Measurements from ENCODE around the gene VGLL3. TPM values are rescaled to one million over a fixed set of nuclear protein-coding genes. Genes with fewer than 3 reads are reported as not detected.

VGLL3 gene
- total RNA-seq, 1 experiment from 2014 or later: 0.10 TPM

DNA sequence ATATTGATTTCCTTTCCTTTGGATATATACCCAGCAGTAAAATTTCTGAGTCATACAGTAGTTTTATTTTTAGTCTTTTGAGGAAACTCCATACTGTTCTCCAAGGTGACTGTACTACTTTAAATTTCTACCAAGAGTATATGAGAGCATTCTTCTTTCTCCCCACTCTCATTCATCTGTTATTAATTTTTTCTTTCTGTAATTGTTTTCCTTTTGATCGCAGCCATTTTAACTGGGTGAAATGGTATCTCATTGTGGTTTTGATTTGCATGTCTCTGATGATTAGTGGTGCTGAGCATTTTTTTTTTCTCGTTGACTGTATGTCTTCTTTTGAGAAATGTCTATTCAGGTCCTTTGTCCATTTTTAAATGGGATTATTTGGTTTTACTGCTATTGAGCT is 18.3 kb upstream of the VGLL3 start:
- H3K27ac ChIP-seq (ENCODE audit: low read depth, low read length): no peak overlapping the region
- H2AFZ ChIP-seq (ENCODE audit: low read depth, low read length, poor library complexity, severe bottlenecking): no peak overlapping the region
- H3K9me3 ChIP-seq (ENCODE audit: control insufficient read depth in 1 of 2, insufficient read depth in 1 of 2, low read depth in 1 of 2, low read length in 2 of 2): no peaks in the 10 kb centered on the region
- H3K4me3 ChIP-seq (replicated peaks in 1 of 2; ENCODE audit: low read depth in 1 of 2, low read length in 2 of 2): no peak overlapping the region
- ChIA-PET CTCF (no interaction called here), POLR2A (no interaction called here), RAD21 (ENCODE audit: low non-redundant PET in 1 of 2, low total read pairs in 2 of 2, uncharacterized antibody in 2 of 2, unreplicated experiment in 2 of 2) (no interaction called here)
- no peaks in the 10 kb centered on the region for H3K36me3 ChIP-seq (ENCODE audit: control insufficient read depth in 1 of 2, insufficient read depth in 2 of 2, low read length in 2 of 2)
- no peaks in the 10 kb centered on the region for H3K27me3 ChIP-seq (ENCODE audit: insufficient read depth, low read length)
- no peak overlapping the region for H3K9ac ChIP-seq (ENCODE audit: low read length)
- no peaks in the 10 kb centered on the region for H3K4me1 ChIP-seq (ENCODE audit: control insufficient read depth in 1 of 2, insufficient read depth in 2 of 2, low read length in 2 of 2)
- intact Hi-C loops (cut with micrococcal nuclease): loop anchor here (5.0 kb wide), 1 partner anchor 493 kb away; no protein-coding TSS in a partner anchor
- H3K79me2 ChIP-seq (ENCODE audit: insufficient read depth, low read length): no peaks in the 10 kb centered on the region
- no peaks in the 10 kb centered on the region for H4K20me1 ChIP-seq (ENCODE audit: insufficient read depth)
- TF ChIP-seq YY1 (IDR thresholded peaks at IDR 0.05; ENCODE audit: extremely low read depth, insufficient replicate concordance, low read depth, low read length): no peak
- TF ChIP-seq ATF3 (IDR thresholded peaks at IDR 0.05): no peak
- TF ChIP-seq FOSL1 (IDR thresholded peaks at IDR 0.05; ENCODE audit: low read depth): no peak
- TF ChIP-seq TCF7L2 (IDR thresholded peaks at IDR 0.05; ENCODE audit: borderline replicate concordance, extremely low read depth, insufficient read depth, insufficient read length): no peak
- no peak for TF ChIP-seq ELF1 (IDR thresholded peaks at IDR 0.05; ENCODE audit: borderline replicate concordance, low read depth)
- no peak for TF ChIP-seq CEBPB (IDR thresholded peaks at IDR 0.05; ENCODE audit: low read depth)
- no peak for TF ChIP-seq RAD21 (IDR thresholded peaks at IDR 0.05; ENCODE audit: low read depth)
- TF ChIP-seq CTCF (IDR thresholded peaks at IDR 0.05 in 2 of 3, conservative IDR thresholded peaks at IDR 0.05 in 1 of 3; ENCODE audit: borderline replicate concordance in 1 of 3, insufficient read depth in 1 of 3, low read depth in 2 of 3, low read length in 2 of 3): no peak
- no peak for TF ChIP-seq POLR2A (IDR thresholded peaks at IDR 0.05; ENCODE audit: borderline replicate concordance, extremely low read depth, insufficient read depth, insufficient read length)
- TF ChIP-seq CBX3 (IDR thresholded peaks at IDR 0.05; ENCODE audit: low read depth): no peak
- no peak for TF ChIP-seq ZFX (IDR thresholded peaks at IDR 0.05)
- no peak for TF ChIP-seq SIN3A (IDR thresholded peaks at IDR 0.05; ENCODE audit: low read depth)
- TF ChIP-seq EZH2phosphoT487 (IDR thresholded peaks at IDR 0.05; ENCODE audit: borderline replicate concordance): no peak
- TF ChIP-seq SP1 (IDR thresholded peaks at IDR 0.05; ENCODE audit: low read depth): no peak
- no peak for TF ChIP-seq POLR2AphosphoS5 (IDR thresholded peaks at IDR 0.05; ENCODE audit: low read depth, low read length)
- H3K4me2 ChIP-seq (ENCODE audit: low read length): no peak overlapping the region
- no peaks in the 10 kb centered on the region for H3K9me2 ChIP-seq (ENCODE audit: insufficient read depth)
- ATAC-seq: no peak
- DNase-seq (ENCODE audit: low read depth, low spot score): no peak
- BruUV-seq (replicated peaks): no TSS peak
